ENCODE data around the gene FARP1. TPM values are rescaled to one million over a fixed set of nuclear protein-coding genes. Genes with fewer than 3 reads are reported as not detected.

Gene FARP1
- total RNA-seq, 4 donors from 2014 or later: 1.5 to 10.3 (median 6.4) TPM

GRCh38 chr13:98327371-98328270, 184.7 kb downstream of the FARP1 start:
- intact Hi-C loops (cut with DNase I): no loop called here
- 64 to 70% methylated on average over 10 of the region's 10 CpGs for WGBS, 2 donors
- Histone ChIP-seq H3K36me3 (no peaks in the 10 kb centered on the region), H3K4me3 (no peak overlapping the region), H3K27ac (no peak overlapping the region), H3K4me1 (peaks cover 0 to 11% (median 0%) of the 10 kb centered on the region in 3 donors), H3K27me3 (no peaks in the 10 kb centered on the region), H3K9me3 (no peaks in the 10 kb centered on the region)
- no peak for DNase-seq
- TF ChIP-seq POLR2A (IDR thresholded peaks at IDR 0.05) (no peak), CTCF (IDR thresholded peaks at IDR 0.05) (no peak)

GRCh38 chr13:98328511-98328910, 185.6 kb downstream of the FARP1 start:
- intact Hi-C loops (cut with DNase I): no loop called here
- Histone ChIP-seq H3K4me1 (peaks cover 0 to 11% (median 0%) of the 10 kb centered on the region in 3 donors), H3K36me3 (no peaks in the 10 kb centered on the region), H3K9me3 (no peaks in the 10 kb centered on the region), H3K27ac (no peak overlapping the region), H3K27me3 (no peaks in the 10 kb centered on the region), H3K4me3 (no peak overlapping the region)
- DNase-seq: no peak
- 82% methylated on average over 8 of the region's 8 CpGs for WGBS, 2 donors
- TF ChIP-seq CTCF (IDR thresholded peaks at IDR 0.05) (no peak), POLR2A (IDR thresholded peaks at IDR 0.05) (no peak)

- intact Hi-C loops (cut with DNase I): no loop called here
- no peaks in the 10 kb centered on the region for H3K36me3 ChIP-seq
- no peak overlapping the region for H3K27ac ChIP-seq
- 74 to 78% methylated on average over 2 of the region's 2 CpGs for WGBS, 2 donors
- no peaks in the 10 kb centered on the region for H3K9me3 ChIP-seq
- peaks cover 0 to 10% (median 0%) of the 10 kb centered on the region in 3 donors for H3K4me1 ChIP-seq
- TF ChIP-seq CTCF (IDR thresholded peaks at IDR 0.05) (no peak), POLR2A (IDR thresholded peaks at IDR 0.05) (no peak)
- H3K4me3 ChIP-seq: no peak overlapping the region
- DNase-seq: no peak
- H3K27me3 ChIP-seq: no peaks in the 10 kb centered on the region
These were observed 189.3 kb downstream of the FARP1 start for GRCh38 chr13:98332222-98332621.

GRCh38 chr13:98332691-98333090, 189.8 kb downstream of the FARP1 start:
- peaks cover 0 to 5% (median 0%) of the 10 kb centered on the region in 3 donors for H3K4me1 ChIP-seq
- no peak overlapping the region for H3K4me3 ChIP-seq
- H3K27me3 ChIP-seq: no peaks in the 10 kb centered on the region
- WGBS, 2 donors: 93% methylated on average over 5 of the region's 5 CpGs
- no peaks in the 10 kb centered on the region for H3K9me3 ChIP-seq
- H3K36me3 ChIP-seq: no peaks in the 10 kb centered on the region
- H3K27ac ChIP-seq: no peak overlapping the region
- no peak for DNase-seq
- TF ChIP-seq POLR2A (IDR thresholded peaks at IDR 0.05) (no peak), CTCF (IDR thresholded peaks at IDR 0.05) (no peak)
- intact Hi-C loops (cut with DNase I): no loop called here

GRCh38 chr13:98333486-98333885, 190.6 kb downstream of the FARP1 start:
- WGBS, 2 donors: 75 to 84% methylated on average over 8 to 12 of the region's 12 CpGs

More at GRCh38 chr13:98333486-98333885, 190.6 kb downstream of the FARP1 start:
- H3K4me3 ChIP-seq: no peak overlapping the region
- intact Hi-C loops (cut with DNase I): no loop called here
- H3K36me3 ChIP-seq: no peaks in the 10 kb centered on the region
- no peak for TF ChIP-seq CTCF (IDR thresholded peaks at IDR 0.05)
- no peak for TF ChIP-seq POLR2A (IDR thresholded peaks at IDR 0.05)
- no peaks in the 10 kb centered on the region for H3K27me3 ChIP-seq
- H3K4me1 ChIP-seq: no peaks in the 10 kb centered on the region
- H3K27ac ChIP-seq: no peak overlapping the region
- H3K9me3 ChIP-seq: no peaks in the 10 kb centered on the region
- DNase-seq: no peak
